ENCODE data around the gene DENND4A.

DNA sequence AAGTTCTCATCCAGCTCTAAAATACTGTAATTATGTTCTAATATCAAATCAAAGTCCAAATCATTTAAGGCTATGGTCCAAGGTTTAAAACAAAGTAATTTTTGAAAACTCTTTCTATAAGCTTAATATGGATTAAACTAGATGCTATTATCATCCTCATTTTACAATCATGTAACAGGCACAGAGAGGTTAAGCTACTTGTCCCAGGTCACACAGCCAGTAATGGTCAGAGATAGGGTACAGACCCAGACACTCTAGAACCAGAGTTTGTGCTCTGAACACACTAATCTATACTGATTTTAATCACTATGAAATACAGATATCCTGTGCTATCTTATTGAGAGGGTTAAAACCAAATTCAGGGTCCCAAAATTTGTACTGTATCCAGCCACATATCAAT, 44.8 kb downstream of the DENND4A start:
- TF ChIP-seq POLR2A (IDR thresholded peaks at IDR 0.05) (no peak), CTCF (IDR thresholded peaks at IDR 0.05) (no peak)

Measured in uterus (tissue), 2 donors.